Measurements from ENCODE around the gene RAP1GAP2. TPM values are rescaled to one million over a fixed set of nuclear protein-coding genes. Genes with fewer than 3 reads are reported as not detected.

Gene RAP1GAP2
- total RNA-seq, 4 donors from 2014 or later: 7.4 to 13.1 (median 10.7) TPM

DNA sequence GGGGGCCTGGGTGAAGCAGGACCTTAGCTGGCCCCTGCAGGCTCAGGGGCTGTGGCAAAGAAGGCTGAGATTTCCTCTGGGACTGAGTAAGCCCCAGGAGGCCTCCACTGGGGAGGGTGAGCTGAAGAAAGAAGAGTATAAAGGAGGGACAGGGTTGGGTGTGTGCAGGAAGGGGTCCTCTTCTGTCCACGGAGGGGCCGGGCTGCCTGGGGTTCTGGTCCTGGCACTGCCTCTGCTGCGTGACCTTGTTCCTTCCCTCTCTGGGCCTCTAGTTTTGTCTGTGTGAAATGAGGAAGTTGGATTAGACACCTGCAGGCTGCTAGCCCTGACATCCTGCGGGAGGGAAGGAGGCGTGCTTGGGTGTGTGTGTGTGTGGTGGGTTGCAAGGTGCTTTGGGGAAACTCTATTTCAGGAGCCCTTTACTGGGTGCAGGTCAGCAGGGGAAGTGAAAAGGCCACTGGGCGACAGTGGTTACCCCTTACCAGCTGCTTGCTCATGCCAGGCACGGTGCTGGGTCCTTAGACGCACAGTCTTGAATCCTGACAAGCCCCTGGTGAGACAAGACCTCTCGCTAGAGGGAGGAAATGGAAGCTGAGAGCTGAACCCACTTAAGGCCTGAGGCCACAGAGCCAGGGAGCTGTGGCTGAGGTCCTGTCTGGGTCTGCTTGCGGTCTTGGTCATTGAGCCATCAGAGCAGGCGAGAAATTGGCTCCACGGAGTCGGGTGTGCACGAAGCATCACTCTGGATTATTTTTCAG lies 206.5 kb downstream of the RAP1GAP2 start:
- peaks cover 36 to 37% (median 37%) of the 10 kb centered on the region in 4 donors for H3K4me1 ChIP-seq
- H3K9me3 ChIP-seq: no peaks in the 10 kb centered on the region
- WGBS: 68% methylated on average over 13 of the region's 14 CpGs
- TF ChIP-seq POLR2A (IDR thresholded peaks at IDR 0.05; ENCODE audit: low read depth): no peak
- TF ChIP-seq, protein P1, sequence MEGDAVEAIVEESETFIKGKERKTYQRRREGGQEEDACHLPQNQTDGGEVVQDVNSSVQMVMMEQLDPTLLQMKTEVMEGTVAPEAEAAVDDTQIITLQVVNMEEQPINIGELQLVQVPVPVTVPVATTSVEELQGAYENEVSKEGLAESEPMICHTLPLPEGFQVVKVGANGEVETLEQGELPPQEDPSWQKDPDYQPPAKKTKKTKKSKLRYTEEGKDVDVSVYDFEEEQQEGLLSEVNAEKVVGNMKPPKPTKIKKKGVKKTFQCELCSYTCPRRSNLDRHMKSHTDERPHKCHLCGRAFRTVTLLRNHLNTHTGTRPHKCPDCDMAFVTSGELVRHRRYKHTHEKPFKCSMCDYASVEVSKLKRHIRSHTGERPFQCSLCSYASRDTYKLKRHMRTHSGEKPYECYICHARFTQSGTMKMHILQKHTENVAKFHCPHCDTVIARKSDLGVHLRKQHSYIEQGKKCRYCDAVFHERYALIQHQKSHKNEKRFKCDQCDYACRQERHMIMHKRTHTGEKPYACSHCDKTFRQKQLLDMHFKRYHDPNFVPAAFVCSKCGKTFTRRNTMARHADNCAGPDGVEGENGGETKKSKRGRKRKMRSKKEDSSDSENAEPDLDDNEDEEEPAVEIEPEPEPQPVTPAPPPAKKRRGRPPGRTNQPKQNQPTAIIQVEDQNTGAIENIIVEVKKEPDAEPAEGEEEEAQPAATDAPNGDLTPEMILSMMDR (IDR thresholded peaks at IDR 0.05): no peak
- no peak for TF ChIP-seq EP300 (IDR thresholded peaks at IDR 0.05)
- no peak for TF ChIP-seq POLR2AphosphoS5 (IDR thresholded peaks at IDR 0.05)
- peak overlapping the region; percentile 88 to 90 (median 89) for H3K27ac ChIP-seq (replicated peaks in 1 of 4)
- no peaks in the 10 kb centered on the region for H3K27me3 ChIP-seq
- H3K36me3 ChIP-seq: peaks cover 0 to 13% (median 4%) of the 10 kb centered on the region in 4 donors
- intact Hi-C loops (cut with DNase I): no loop called here
- H3K4me3 ChIP-seq: no peak overlapping the region
- DNase-seq (ENCODE audit: extremely low spot score): no peak

DNA sequence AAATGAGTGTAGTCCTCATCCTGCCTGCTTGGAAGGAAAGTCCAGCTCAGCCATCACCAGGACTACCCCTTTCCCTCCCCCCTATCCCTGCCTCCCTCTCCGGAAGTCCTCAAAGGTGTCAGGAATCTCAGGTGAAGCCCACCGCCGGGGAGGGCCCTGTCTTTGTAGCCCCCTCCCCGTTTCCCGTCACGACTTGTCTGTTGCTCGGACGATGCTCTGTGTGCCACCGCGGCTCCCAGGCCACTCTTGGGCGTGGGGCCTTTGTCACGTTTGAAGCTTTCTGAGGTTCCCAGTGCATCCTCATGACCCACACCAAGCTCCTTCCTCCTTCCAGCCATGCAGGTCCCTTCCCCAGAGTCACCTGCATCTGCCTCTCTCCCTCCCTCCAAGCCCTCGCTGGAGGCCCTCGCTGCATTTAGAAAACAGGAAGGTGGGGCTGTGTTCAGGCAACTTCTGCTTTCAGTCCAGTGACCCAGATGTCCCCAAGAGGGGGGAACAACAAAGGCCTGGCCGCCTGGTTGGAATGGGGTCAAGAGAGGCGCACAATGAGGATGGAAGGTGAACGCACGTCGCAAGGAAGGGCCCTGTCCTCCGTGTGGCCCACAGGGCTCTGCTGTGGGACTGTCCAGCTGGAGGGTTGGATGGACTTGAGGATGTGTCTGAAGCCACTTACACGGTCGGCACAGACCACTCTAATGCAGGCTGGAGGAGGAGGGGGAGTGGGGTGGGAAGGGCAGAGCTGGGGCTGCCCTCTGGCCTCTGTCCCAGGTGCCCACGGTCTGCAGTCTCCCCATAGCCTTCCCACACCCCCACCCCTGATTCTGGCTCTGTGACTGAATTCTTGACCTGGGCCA lies 207.3 kb downstream of the RAP1GAP2 start:
- TF ChIP-seq POLR2A (IDR thresholded peaks at IDR 0.05; ENCODE audit: low read depth): no peak
- TF ChIP-seq, protein P1 (IDR thresholded peaks at IDR 0.05): no peak
- no peak for TF ChIP-seq POLR2AphosphoS5 (IDR thresholded peaks at IDR 0.05)
- no peak for TF ChIP-seq EP300 (IDR thresholded peaks at IDR 0.05)
- H3K27me3 ChIP-seq: no peaks in the 10 kb centered on the region
- peaks cover 36 to 37% (median 37%) of the 10 kb centered on the region in 4 donors for H3K4me1 ChIP-seq
- peaks cover 0 to 15% (median 7%) of the 10 kb centered on the region in 4 donors for H3K36me3 ChIP-seq
- 67% methylated on average over 23 of the region's 23 CpGs for WGBS
- intact Hi-C loops (cut with DNase I): no loop called here
- peak overlapping the region; percentile 30 to 54 (median 45) for H3K4me3 ChIP-seq
- DNase-seq (ENCODE audit: extremely low spot score): no peak
- H3K27ac ChIP-seq (replicated peaks in 1 of 4): peak overlapping the region; percentile 88 to 90 (median 89)
- no peaks in the 10 kb centered on the region for H3K9me3 ChIP-seq

DNA sequence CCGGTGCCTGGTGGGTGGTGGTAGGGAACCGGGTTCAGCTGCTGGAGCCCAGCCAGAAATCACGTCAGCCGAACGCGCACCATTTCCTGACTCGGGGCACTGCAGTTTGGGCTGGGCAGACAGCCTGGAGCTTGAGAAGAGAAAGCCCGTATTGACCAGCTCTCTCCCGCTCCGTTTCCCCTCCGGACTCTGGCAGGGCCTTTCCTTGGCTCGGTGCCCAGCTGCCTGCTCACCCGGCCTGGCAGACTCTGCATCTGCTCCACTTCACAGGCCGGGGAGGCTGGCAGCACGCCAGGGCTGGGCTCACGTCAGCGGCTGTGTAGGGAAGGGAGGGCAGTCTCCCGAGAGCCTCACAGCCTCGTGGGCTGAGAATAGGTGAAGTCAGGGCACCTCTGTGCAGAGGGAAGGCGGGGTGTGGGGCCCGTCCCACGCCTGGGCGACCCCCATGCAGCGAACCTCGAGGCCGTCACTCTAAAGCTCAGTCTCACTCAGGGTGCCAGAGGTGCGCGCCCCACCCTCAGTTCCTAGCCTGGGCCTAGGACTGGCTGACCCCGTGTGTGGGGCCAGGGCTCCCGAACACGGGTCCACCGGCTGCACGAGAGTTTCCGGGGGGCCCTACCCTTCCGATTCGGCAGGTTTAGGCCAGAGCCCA lies 208.0 kb downstream of the RAP1GAP2 start:
- peak overlapping the region; percentile 30 to 54 (median 45) for H3K4me3 ChIP-seq
- peak overlapping the region; percentile 88 to 90 (median 89) for H3K27ac ChIP-seq (replicated peaks in 1 of 4)
- WGBS: 6% methylated on average over 17 of the region's 36 CpGs
- TF ChIP-seq POLR2AphosphoS5 (IDR thresholded peaks at IDR 0.05): peak; percentile 86 to 88
- TF ChIP-seq, protein P1 (IDR thresholded peaks at IDR 0.05): no peak
- no peaks in the 10 kb centered on the region for H3K9me3 ChIP-seq
- peaks cover 36 to 37% (median 37%) of the 10 kb centered on the region in 4 donors for H3K4me1 ChIP-seq
- H3K36me3 ChIP-seq: peaks cover 0 to 22% (median 9%) of the 10 kb centered on the region in 4 donors
- H3K27me3 ChIP-seq: no peaks in the 10 kb centered on the region
- peak; percentile 98 for DNase-seq (ENCODE audit: extremely low spot score)
- intact Hi-C loops (cut with DNase I): no loop called here

DNA sequence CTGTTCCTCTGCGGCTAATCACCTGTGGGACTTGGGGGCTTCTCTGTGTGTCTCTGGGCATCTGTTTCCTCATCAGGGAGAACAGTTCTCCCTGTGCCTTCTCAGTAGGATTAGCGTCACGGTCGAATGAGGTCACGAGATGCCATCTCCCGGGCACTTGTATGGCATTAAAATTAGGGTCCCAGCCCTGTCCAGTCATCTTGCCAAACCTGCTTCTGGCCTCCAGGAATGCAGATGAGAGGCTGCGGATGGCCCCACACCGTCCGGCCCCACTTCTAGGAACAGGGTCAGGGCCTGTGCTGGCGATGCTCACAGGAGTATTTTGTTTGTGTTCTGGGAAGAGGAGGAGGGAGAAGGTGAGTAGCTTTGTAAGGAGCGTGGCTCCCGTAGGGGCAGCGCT lies 208.7 kb downstream of the RAP1GAP2 start:
- no peaks in the 10 kb centered on the region for H3K9me3 ChIP-seq
- TF ChIP-seq POLR2AphosphoS5 (IDR thresholded peaks at IDR 0.05) (no peak), POLR2A (IDR thresholded peaks at IDR 0.05; ENCODE audit: low read depth) (no peak), EP300 (IDR thresholded peaks at IDR 0.05) (no peak)
- TF ChIP-seq, protein P1 (IDR thresholded peaks at IDR 0.05): no peak
- H3K36me3 ChIP-seq: peaks cover 0 to 28% (median 9%) of the 10 kb centered on the region in 4 donors
- no peaks in the 10 kb centered on the region for H3K27me3 ChIP-seq
- no peak for DNase-seq (ENCODE audit: extremely low spot score)
- peaks cover 36 to 37% (median 37%) of the 10 kb centered on the region in 4 donors for H3K4me1 ChIP-seq
- intact Hi-C loops (cut with DNase I): no loop called here
- peak overlapping the region; percentile 88 to 90 (median 89) for H3K27ac ChIP-seq (replicated peaks in 1 of 4)
- peak overlapping the region in 2 of 4 donors; percentile 48 to 54 for H3K4me3 ChIP-seq
- 77% methylated on average over 13 of the region's 13 CpGs for WGBS

Measured in esophagus muscularis mucosa (tissue), 4 donors.